ENCODE data around the gene C4B.
A peak's percentile ranks its signal among the peaks of the same experiment; 100 is the strongest.

Gene C4B

GRCh38 chr6:32081168-32081990 is 66.8 kb downstream of the C4B start:
- peak in 1 of 51 donors; percentile 31 for DNase-seq

DNA sequence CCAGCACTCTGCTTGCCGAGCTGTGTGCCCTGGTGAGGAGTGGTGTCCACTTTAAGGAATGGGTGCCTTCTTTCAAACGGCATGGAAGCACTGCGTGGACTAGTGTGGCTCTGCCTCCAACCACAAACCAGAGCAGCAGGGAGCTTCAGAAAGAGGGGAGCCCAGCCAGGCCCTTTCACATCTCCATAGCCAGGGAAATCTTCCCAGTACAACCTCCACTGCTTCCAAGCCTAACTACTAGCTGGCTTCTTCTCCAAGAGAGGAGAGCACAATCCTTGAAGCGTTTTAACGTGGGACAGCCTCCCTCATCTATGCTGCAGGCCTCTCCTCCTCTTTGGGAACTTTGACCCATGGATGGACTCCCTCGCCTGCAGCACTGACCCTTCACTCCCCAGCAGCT is 67.9 kb downstream of the C4B start:
- no peak for DNase-seq

DNA sequence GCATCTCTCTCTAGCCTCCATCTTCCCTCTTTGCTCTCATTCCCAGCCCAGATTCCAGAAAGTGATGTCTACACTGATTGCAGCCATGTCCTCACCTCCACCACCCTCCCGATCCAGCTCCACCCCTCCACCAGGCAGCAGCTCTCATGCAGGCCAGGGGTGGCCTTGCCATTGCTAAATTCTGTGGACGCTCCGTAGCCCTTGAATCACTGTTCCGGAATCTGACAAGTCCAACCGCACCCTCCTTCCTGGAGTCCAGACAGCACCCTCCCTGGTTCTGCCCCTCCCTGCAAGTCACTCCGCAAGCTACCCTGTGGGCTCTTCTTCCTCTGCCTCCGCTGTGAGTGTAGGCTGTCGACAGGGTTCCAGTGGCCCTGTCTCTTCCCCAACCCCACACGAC is 68.3 kb downstream of the C4B start:
- no peak for DNase-seq

DNA sequence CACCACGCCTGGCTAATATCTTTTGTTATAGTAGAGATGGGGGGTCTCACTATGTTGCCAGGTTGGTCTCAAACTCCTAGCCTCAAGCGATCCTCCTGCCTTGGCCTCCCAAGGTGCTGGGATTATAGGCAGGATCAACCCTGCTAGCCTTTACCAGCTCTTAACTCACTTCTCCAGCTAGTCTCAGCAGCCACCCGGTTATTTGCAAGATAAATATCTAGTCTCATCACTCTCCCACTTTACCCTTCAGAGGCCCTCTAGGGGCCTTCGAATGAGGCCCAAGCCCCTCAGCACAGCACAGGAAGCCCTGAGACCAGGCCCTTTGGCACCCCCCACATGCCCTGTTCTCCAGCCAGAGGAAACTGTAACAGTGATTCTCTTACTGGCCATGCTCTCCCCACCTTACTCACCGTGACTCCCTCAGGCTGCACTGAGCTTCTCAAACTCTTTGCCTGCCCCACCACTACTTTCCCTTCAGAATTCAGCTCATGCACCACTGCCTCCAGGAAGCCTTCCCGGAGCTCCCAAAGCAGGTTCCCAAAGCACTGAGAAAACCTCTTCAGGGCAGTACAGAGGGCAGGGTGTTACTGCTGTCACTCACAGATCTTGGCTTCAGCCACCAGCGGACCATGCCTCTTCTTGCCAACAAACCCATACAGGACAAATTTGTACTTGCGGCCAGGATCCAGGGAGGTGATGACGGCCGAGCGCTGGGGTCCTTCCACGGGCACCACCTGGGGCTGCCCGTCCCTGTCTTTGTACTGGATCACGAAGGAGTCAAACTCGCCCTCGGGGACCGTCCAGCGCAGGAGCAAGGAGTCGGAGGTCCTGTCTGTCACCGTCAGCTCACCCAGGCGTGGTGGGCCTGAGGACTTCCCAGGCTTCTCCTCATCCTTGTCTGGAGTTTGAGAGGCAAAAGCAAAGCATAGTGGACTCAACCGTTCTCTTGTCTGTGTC is 69.5 kb downstream of the C4B start:
- DNase-seq, result no peak

GRCh38 chr6:32084780-32085179 is 70.2 kb downstream of the C4B start:
- no peak for DNase-seq
